ENCODE measurements around the gene SLCO2B1. TPM values are rescaled to one million over a fixed set of nuclear protein-coding genes. Genes with fewer than 3 reads are reported as not detected.

Gene SLCO2B1
- total RNA-seq, 4 donors from 2014 or later: 44.6 to 297 (median 208) TPM

DNA sequence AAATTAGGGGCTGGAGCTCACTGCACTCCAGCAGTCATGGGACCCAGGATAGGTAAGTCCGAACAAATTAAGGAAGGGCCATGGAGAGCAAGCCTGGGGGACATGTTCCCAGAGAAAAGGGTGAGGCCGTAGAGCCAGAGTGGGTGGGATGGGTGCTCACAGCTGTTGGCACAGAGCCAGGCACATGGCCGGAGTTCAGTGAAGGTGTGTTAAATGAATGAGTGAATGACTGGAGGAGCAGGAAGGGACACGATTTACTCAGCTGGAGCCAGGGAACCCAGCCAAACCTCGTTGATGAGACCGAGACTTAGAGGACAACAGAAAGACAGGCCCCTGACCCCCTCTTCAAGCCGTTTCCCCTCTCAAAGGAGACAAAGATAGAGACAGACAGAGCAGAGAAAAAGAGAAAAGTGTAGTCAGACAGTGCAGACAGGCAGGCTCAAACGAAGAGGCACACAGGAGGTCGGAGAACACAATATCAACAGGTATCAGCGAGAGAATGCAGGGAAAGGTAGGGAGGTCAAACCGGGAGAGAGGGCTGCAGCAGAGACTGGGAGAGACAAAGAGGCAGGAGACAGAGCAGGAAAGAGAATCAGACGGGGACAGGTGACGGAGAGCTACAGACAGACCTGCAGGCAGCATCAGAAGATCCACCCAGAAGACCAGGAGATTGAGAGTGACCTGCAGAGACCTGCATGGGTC is 590 bp downstream of the SLCO2B1 start:
- peak in 2 of 3 donors; percentile 88 to 91 for DNase-seq
- H3K9me3 ChIP-seq: no peaks in the 10 kb centered on the region

DNA sequence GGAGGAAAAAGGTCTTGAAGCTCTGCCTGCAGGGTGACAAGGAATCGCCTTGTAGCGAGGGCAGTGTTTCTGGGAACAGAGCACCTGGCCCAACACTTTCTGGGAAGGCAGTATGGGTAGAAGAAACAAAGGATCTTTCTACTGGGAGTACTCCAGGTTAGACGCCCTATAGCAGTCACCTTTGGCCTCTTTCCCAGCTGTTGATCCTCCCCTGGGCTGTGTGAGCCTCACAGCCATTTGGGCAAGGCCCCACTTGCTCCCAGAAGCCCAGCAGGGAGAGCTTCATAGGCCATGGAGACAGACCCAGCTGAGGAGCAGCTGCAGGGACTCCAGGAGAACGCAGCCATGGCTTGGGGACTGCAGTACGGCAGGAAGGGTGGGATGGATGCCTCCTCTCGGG is 1.2 kb downstream of the SLCO2B1 start:
- TF ChIP-seq, protein P1, sequence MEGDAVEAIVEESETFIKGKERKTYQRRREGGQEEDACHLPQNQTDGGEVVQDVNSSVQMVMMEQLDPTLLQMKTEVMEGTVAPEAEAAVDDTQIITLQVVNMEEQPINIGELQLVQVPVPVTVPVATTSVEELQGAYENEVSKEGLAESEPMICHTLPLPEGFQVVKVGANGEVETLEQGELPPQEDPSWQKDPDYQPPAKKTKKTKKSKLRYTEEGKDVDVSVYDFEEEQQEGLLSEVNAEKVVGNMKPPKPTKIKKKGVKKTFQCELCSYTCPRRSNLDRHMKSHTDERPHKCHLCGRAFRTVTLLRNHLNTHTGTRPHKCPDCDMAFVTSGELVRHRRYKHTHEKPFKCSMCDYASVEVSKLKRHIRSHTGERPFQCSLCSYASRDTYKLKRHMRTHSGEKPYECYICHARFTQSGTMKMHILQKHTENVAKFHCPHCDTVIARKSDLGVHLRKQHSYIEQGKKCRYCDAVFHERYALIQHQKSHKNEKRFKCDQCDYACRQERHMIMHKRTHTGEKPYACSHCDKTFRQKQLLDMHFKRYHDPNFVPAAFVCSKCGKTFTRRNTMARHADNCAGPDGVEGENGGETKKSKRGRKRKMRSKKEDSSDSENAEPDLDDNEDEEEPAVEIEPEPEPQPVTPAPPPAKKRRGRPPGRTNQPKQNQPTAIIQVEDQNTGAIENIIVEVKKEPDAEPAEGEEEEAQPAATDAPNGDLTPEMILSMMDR (IDR thresholded peaks at IDR 0.05): no peak
- no peak for TF ChIP-seq POLR2A (IDR thresholded peaks at IDR 0.05)
- no peaks in the 10 kb centered on the region for H3K36me3 ChIP-seq
- peaks cover 0 to 72% (median 3%) of the 10 kb centered on the region in 4 donors for H3K4me1 ChIP-seq
- no peak for DNase-seq
- H3K27me3 ChIP-seq: no peaks in the 10 kb centered on the region
- peak overlapping the region in 3 of 4 donors; percentile 20 to 49 (median 33) for H3K4me3 ChIP-seq
- peak overlapping the region; percentile 58 to 90 (median 80) for H3K27ac ChIP-seq
- no peaks in the 10 kb centered on the region for H3K9me3 ChIP-seq

More for the DNA sequence above, 590 bp downstream of the SLCO2B1 start:
- Histone ChIP-seq H3K4me3 (peak overlapping the region; percentile 20 to 49 (median 26)), H3K27ac (peak overlapping the region; percentile 60 to 90 (median 80)), H3K27me3 (no peaks in the 10 kb centered on the region), H3K4me1 (peaks cover 0 to 73% (median 3%) of the 10 kb centered on the region in 4 donors), H3K36me3 (no peaks in the 10 kb centered on the region)
- TF ChIP-seq, protein P1 (IDR thresholded peaks at IDR 0.05): no peak
- TF ChIP-seq POLR2A (IDR thresholded peaks at IDR 0.05): no peak

DNA sequence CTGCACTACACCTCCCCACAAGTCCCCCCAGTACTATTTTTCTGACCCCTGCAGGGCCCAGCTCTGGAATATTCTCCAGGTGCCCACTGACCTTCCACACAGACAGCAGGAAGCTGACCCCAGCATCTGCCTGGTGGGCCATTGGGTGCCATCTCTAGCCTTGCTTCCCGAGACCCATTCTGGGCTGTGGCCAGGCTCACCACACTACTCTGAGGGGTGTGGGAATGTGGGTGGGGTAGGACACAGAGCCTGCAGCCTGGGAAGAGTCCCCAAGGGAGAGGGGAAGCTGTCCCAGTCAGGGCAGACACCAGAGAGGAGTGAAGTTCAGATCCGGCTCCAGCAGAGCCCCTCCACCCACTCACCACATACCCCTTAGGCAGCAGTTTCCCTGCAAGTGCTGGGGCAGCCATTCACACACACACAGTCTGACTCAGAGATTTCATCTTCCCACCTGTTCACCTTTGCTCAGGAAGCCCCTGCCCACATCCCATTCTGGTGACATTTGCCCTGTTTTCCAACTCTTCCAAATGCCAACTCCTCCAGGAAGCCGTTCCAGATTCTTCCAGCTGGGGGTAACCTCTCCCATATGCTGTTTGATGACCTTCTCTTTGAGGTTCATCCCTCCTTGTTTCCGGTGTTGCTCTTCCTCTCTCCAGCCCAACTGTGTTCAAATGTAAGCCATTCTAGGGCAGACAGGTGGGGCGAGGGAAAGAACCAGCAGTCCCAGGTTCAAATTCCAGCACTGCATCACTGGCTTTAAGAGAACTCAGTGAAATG is 1.9 kb downstream of the SLCO2B1 start:
- H3K4me3 ChIP-seq: peak overlapping the region in 2 of 4 donors; percentile 33 to 49
- no peak for DNase-seq
- peaks cover 0 to 70% (median 3%) of the 10 kb centered on the region in 4 donors for H3K4me1 ChIP-seq

DNA sequence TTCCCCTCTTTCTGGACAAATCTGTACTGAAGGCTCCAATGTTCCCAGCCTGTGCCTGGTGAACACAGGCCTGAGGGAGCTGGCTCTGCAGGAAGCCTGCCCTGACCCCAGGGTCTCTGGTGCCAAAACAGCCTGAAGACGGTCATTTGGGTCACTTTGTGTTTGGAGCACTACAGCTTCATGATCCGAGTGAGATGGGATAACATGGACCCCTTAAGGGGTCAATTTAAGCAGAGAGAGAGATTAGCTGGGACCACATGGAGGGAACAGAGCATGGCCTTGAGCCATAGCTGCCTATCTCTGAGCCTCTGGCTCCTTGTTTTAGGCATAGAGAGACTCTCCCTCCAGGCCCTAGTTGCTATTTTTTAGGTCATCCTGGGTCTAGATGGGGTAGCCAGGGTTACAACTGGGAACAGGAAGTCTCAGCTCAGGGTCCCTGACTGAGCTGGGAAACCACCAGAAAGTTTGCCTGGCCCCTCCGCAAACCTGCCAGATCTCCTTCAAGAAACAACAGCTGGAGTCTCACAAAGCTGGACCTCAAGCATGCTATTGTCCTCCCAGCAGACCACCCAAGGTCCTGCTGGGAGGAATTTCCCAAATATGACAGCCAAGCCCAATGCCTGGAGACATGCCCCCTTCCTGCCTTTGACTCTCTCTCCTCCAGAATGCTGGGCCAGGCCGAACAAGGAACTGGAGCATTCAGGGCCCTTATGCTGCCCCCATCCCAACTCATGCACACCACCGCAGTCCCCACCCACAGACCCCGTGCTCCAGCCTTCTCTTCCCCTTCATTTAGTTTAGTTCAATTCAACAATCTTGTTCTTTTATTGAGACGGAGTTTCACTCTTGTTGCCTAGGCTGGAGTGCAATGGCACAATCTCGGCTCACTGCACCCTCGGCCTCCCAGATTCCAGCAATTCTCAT is 4.0 kb downstream of the SLCO2B1 start:
- no peaks in the 10 kb centered on the region for H3K36me3 ChIP-seq
- peaks cover 0 to 76% (median 3%) of the 10 kb centered on the region in 4 donors for H3K4me1 ChIP-seq
- TF ChIP-seq, protein P1 (IDR thresholded peaks at IDR 0.05): no peak
- no peak for TF ChIP-seq POLR2A (IDR thresholded peaks at IDR 0.05)
- H3K9me3 ChIP-seq: no peaks in the 10 kb centered on the region
- peak overlapping the region in 1 of 4 donors; percentile 49 for H3K4me3 ChIP-seq
- peak overlapping the region; percentile 42 to 90 (median 73) for H3K27ac ChIP-seq
- no peaks in the 10 kb centered on the region for H3K27me3 ChIP-seq
- no peak for DNase-seq

More for the DNA sequence above, 1.9 kb downstream of the SLCO2B1 start:
- Histone ChIP-seq H3K27ac (peak overlapping the region; percentile 58 to 90 (median 80)), H3K36me3 (no peaks in the 10 kb centered on the region), H3K27me3 (no peaks in the 10 kb centered on the region), H3K9me3 (no peaks in the 10 kb centered on the region)
- TF ChIP-seq, protein P1 (IDR thresholded peaks at IDR 0.05): no peak
- no peak for TF ChIP-seq POLR2A (IDR thresholded peaks at IDR 0.05)

Data from Peyer's patch (tissue), 4 donors.